Right lobe of liver (tissue), 6 donors: ENCODE results near the gene DOCK3. TPM values are rescaled to one million over a fixed set of nuclear protein-coding genes. Genes with fewer than 3 reads are reported as not detected.

Experiments used
- ATAC-seq, 4 donors: fragments of 200-7000 bp; cut with Tn5 transposase; one replicate each; pipeline ENCODE4 v1.9.1; 2020; ENCODE audit warnings: mild to moderate bottlenecking in 4 of 4, moderate library complexity in 4 of 4
- DNase-seq, 3 donors: peaks; one replicate each; pipeline ENCODE4 v3.0.0-alpha.2; 2020
- H3K27ac ChIP-seq, 3 donors: fragments of 200-600 bp; one replicate each; pipeline ENCODE4 v1.8.0; 2022
- H3K27me3 ChIP-seq, 2 donors: fragments of 200-600 bp; one replicate each; pipeline ENCODE4 v1.8.0; 2022
- H3K36me3 ChIP-seq, 4 donors: fragments of 200-600 bp; sonication (generic) in 1 of 4; one replicate each; pipeline versions ENCODE4 v1.5.1 to v1.8.0; 2017 to 2022; ENCODE audit warnings: control low read depth in 1 of 4
- H3K4me1 ChIP-seq, 4 donors: fragments of 200-600 bp; sonication (generic) in 1 of 4; one replicate each; pipeline versions ENCODE4 v1.5.1 to v1.8.0; 2017 to 2022; ENCODE audit warnings: control low read depth in 1 of 4
- H3K4me3 ChIP-seq, 3 donors: fragments of 200-600 bp; one replicate each; pipeline ENCODE4 v1.8.0; 2022
- H3K9me3 ChIP-seq, 4 donors: fragments of 200-600 bp; sonication (generic) in 1 of 4; one replicate each; pipeline versions ENCODE4 v1.5.1 to v1.8.0; 2017 to 2022; ENCODE audit warnings: control low read depth in 1 of 4
- POLR2A ChIP-seq: fragments of 450-650 bp; IDR thresholded peaks from one replicate; pipeline ENCODE4 v1.6.1; 2017; ENCODE audit warnings: antibody characterized with exemption, mild to moderate bottlenecking
- WGBS: methylation state at CpG from one replicate; pipeline ENCODE4 v1.1.6; 2018; ENCODE audit warnings: low coverage, low lambda C conversion rate; ENCODE audit not compliant: insufficient coverage; ENCODE audit errors: missing lambda C conversion rate; 5-methylcytosine and 5-hydroxymethylcytosine counted together
- intact Hi-C, 2 donors: fragments of 100-400 bp; cut with DNase I; formaldehyde crosslinking; loops; one replicate each; pipeline versions ENCODE4 v1.11.2 to v1.14.1; 2022
- total RNA-seq, 6 experiments: library from RNA; depleted of rRNA in 2 of 6; stranded (reverse); fragments of >200 nt in 2 of 6; fragmentation: NEBNext Ultra II Directional in 3 of 6; extraction: Animal tissue kit (Norgen Biotek cat#: 25700) in 3 of 6; gene quantifications; one replicate each; pipeline versions ENCODE4 v1.1.0 to v1.2.4, GENCODE V29; 2016 to 2023
- TF ChIP-seq, protein P1 (sequence below), 4 donors: fragments of 200-600 bp in 3 of 4; fragments of 450-650 bp in 1 of 4; IDR thresholded peaks; one replicate each; pipeline versions ENCODE4 v1.5.1 to v1.8.0; 2016 to 2022; ENCODE audit warnings: antibody characterized with exemption in 4 of 4, mild to moderate bottlenecking in 2 of 4
- donor health status: DM: no; HTN: yes; CAD: no.
- donor health status: DM: no; HTN: no; CAD: no.
- donor health status: DM: no; HTN: no; CAD: no.
- donor health status: DM: no; HTN: yes; CAD: no.
- donor health status: DM: no; HTN: yes; CAD: no.

DOCK3 gene
- total RNA-seq, 6 experiments from 2014 or later = 0.04 to 0.06 (median 0.06) TPM; not detected in 3

DNA sequence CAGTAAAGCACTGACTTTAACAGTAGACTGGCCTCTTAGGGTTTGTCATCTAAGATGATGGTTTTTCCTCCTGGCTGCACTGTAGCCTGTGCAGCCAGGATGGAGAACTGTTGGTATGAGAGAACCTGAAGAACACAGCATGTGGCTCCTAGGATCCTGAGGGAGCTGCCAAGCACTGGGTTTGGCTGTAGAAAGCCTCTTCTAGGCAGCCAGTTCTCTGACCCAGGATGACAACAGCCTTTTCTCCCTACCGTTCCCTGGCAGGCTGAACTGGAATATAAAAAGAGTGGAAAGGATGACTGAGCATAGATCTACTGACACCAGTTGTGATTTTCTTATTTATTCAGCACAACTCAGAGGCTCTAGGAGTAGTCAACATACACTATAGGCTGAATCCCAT is 676.0 kb downstream of the DOCK3 start:
- WGBS = no CpG with 5 or more reads among the region's 1 CpG
- Histone ChIP-seq H3K9me3 (no peaks in the 10 kb centered on the region), H3K4me1 (no peaks in the 10 kb centered on the region), H3K27ac (no peak overlapping the region), H3K36me3 (no peaks in the 10 kb centered on the region), H3K27me3 (no peaks in the 10 kb centered on the region), H3K4me3 (no peak overlapping the region)
- intact Hi-C loops = no loop called here
- TF ChIP-seq POLR2A = no peak
- TF ChIP-seq, protein P1, sequence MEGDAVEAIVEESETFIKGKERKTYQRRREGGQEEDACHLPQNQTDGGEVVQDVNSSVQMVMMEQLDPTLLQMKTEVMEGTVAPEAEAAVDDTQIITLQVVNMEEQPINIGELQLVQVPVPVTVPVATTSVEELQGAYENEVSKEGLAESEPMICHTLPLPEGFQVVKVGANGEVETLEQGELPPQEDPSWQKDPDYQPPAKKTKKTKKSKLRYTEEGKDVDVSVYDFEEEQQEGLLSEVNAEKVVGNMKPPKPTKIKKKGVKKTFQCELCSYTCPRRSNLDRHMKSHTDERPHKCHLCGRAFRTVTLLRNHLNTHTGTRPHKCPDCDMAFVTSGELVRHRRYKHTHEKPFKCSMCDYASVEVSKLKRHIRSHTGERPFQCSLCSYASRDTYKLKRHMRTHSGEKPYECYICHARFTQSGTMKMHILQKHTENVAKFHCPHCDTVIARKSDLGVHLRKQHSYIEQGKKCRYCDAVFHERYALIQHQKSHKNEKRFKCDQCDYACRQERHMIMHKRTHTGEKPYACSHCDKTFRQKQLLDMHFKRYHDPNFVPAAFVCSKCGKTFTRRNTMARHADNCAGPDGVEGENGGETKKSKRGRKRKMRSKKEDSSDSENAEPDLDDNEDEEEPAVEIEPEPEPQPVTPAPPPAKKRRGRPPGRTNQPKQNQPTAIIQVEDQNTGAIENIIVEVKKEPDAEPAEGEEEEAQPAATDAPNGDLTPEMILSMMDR (IDR thresholded peaks at IDR 0.05) = no peak
- DNase-seq (no peak), ATAC-seq (no peak)

DNA sequence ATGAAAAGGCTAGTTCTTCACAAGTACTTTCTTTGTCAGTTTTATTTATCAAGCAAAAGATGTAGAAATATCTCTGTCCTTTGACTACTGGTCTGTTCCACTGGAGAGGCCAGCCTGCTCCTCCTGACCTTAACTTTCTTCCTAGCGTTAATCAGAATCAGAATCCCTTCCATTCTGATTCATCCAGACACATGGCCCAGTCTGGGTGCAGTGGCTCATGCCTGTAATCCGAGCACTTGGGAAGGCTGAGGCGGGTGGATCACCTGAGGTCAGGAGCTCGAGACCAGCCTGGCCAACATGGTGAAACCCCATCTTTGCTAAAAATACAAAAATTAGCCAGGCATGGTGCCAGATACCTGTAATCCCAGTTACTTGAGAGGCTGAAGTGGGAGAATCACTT is 678.4 kb downstream of the DOCK3 start:
- Histone ChIP-seq H3K9me3 (no peaks in the 10 kb centered on the region), H3K27me3 (no peaks in the 10 kb centered on the region), H3K36me3 (no peaks in the 10 kb centered on the region), H3K4me3 (no peak overlapping the region), H3K4me1 (no peaks in the 10 kb centered on the region), H3K27ac (no peak overlapping the region)
- no peak for DNase-seq
- whole genome bisulfite sequencing = 86% methylated on average over 1 of the region's 4 CpGs
- no peak for ATAC-seq
- no peak for TF ChIP-seq POLR2A
- TF ChIP-seq, protein P1 (IDR thresholded peaks at IDR 0.05) = no peak
- intact Hi-C loops = no loop called here

DNA sequence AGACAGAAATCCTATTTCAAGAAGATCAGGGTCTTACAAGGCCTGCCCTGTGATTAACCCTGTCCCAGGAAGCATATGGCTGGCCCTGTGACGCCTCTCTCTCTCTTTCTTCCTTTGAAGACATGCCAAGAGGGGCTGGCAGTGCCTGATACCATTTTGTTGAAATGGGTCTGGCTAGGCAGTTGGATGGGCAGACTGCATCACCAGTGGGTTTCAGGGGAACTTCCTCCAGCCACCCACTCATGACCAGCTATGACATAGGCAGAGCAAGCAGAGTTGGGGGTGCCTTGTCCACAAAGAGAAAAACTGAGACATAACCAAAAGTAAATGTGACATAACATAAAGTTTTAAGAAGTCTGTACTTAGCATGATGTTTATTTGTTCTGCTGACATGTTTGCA is 679.0 kb downstream of the DOCK3 start:
- Histone ChIP-seq H3K27ac (no peak overlapping the region), H3K4me3 (no peak overlapping the region), H3K36me3 (no peaks in the 10 kb centered on the region), H3K4me1 (no peaks in the 10 kb centered on the region), H3K27me3 (no peaks in the 10 kb centered on the region), H3K9me3 (no peaks in the 10 kb centered on the region)
- DNase-seq (no peak), ATAC-seq (no peak)
- TF ChIP-seq, protein P1 (IDR thresholded peaks at IDR 0.05) = no peak
- TF ChIP-seq POLR2A = no peak
- WGBS = 40% methylated on average over 1 of the region's 1 CpG
- intact Hi-C loops = no loop called here

DNA sequence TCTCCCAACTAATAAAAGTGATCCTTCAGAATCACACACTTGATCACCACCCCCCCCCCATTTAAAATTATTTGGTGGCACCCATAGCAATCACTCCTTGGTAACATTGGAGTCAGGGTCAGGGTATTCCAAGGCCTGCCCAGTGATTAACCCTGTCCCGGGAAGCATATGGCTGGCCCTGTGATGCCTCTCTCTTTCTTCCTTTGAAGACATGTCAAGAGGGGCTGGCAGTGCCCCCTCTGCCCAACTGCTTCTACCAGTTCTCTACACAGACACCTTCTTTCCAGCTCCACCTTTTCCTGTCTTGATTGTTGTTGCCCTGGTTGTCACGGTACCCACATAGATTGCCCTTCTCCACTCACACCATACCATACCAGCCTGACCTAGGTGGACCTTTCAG is 679.4 kb downstream of the DOCK3 start:
- Histone ChIP-seq H3K27ac (no peak overlapping the region), H3K9me3 (no peaks in the 10 kb centered on the region), H3K27me3 (no peaks in the 10 kb centered on the region), H3K4me1 (no peaks in the 10 kb centered on the region), H3K4me3 (no peak overlapping the region), H3K36me3 (no peaks in the 10 kb centered on the region)
- ATAC-seq = no peak
- 82% methylated on average over 2 of the region's 2 CpGs for WGBS
- TF ChIP-seq POLR2A = no peak
- TF ChIP-seq, protein P1 (IDR thresholded peaks at IDR 0.05) = no peak
- intact Hi-C loops = no loop called here
- DNase-seq = no peak
